DMS 273 treated with DMSO at 0.1 percent for 48 hours (cell line): ENCODE data around the gene ADCY5.
"Not testable (repeated sequence)": the region's sequence is repeated elsewhere in the genome, so short reads cannot be mapped to it uniquely, and the experiment has no call there.

Source experiments
- DNase-seq: peaks from one replicate; lab custom pipeline; 2025; lab: John Stamatoyannopoulos, UW

Gene ADCY5

GRCh38 chr3:123258359-123258758 lies 190.5 kb downstream of the ADCY5 start:
- DNase-seq = no peak

DNA sequence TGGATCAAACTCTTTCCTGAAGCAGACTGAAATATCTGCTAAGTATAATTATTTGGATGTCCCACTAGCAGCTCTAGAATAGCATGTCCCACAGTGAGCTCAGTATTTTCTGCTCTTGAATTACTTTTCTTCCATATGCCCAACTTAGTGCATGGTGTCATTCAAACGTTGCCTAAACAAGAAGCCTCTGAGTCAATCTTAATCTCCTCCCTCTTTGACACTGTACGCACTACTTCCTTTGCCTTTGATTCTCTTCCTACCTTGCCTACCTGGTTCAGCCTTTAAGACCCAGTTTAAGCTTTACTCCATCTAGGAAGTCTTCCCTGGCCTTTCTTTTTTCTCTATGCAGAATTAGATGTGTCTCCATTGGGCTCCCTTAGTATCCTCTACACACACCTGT lies 192.6 kb downstream of the ADCY5 start:
- DNase-seq = no peak

DNA sequence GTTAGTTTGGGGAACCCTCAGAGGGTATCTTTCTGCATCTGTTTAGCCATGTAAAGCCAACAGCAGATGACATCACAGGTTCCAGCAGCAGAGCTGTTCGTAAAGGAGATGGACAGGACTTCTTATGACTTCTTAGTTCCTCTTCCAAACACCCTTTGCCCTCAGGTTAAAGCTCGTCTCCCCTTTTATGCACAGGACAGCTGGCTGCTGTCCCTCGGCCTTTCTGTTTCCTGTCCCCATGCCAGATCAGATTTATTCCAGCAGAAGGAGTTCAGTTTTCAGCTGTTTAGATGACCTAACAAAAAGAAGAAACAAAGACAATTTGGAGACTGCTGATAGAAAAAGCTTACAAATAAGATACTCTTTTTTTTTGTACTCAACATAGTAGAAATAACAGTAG lies 202.0 kb downstream of the ADCY5 start:
- DNase-seq = no peak

- DNase-seq = no peak
Measured at GRCh38 chr3:123244128-123244527, 204.8 kb downstream of the ADCY5 start.

DNA sequence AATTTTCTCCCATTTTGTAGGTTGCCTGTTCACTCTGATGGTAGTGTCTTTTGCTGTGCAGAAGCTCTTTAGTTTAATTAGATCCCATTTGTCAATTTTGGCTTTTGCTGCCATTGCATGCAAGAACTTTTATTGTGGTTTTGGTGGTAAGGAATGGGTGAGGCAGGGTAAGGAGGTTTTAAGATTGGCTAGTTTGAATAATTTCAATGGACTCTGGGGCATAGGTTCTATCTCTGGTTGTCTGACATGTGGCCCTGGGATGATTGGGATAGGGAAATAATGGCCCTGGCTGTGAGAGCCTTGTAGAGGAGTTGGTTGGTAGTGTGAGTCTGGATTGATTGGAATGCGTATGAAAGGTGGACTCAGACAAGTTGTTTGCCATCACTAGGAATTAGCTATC lies 209.1 kb downstream of the ADCY5 start:
- DNase-seq = no peak

GRCh38 chr3:123239186-123239585 lies 209.7 kb downstream of the ADCY5 start:
- DNase-seq = not testable (repeated sequence)

DNA sequence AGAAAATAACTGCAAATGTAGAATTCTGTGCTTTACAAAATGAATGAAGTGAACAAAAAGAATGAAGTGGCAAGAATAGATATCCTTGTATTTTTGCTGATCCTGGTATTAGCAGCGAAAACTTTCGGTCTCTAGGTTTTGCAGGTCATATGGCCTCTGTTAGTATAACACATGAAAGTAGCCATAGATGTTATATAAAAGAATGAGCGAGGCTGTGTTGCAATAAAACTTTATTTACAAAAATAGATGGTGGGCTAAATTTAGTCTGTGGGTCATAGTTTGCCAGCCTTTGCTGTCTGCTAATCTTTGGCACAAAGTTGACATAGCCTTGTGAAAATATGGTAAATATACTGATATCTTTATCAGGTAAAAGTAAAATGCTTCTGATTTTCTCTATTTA lies 212.0 kb downstream of the ADCY5 start:
- no peak for DNase-seq
